Progenitor cell of endocrine pancreas (in vitro differentiated cells): Measurements from ENCODE around the gene HLA-C. TPM values are rescaled to one million over a fixed set of nuclear protein-coding genes. Genes with fewer than 3 reads are reported as not detected.

Source experiments
- DNase-seq: peaks from one replicate; pipeline ENCODE4 v3.0.0; 2021; ENCODE audit warnings: low spot score; ENCODE audit not compliant: unreplicated experiment
- H3K27ac Mint-ChIP-seq: 2 replicates; pipeline ENCODE4 v1.8.0; 2021; ENCODE audit warnings: mild to moderate bottlenecking, moderate library complexity, mixed read lengths
- H3K27me3 Mint-ChIP-seq: 2 replicates; pipeline ENCODE4 v1.8.0; 2021; ENCODE audit warnings: mixed read lengths
- H3K36me3 Mint-ChIP-seq: 2 replicates; pipeline ENCODE4 v1.8.0; 2022; ENCODE audit warnings: mixed read lengths; ENCODE audit not compliant: insufficient read depth
- H3K4me1 Mint-ChIP-seq: 2 replicates; pipeline ENCODE4 v1.8.0; 2021; ENCODE audit warnings: low read depth, mixed read lengths
- H3K4me3 Mint-ChIP-seq: 2 replicates; pipeline ENCODE4 v1.8.0; 2021; ENCODE audit warnings: low read depth, mild to moderate bottlenecking, moderate library complexity, mixed read lengths
- H3K9me3 Mint-ChIP-seq: 2 replicates; pipeline ENCODE4 v1.8.0; 2021; ENCODE audit warnings: low read depth, mixed read lengths
- CTCF ChIP-seq: fragments of 200-600 bp; sonication (generic); IDR thresholded peaks from one replicate; pipeline ENCODE4 v1.5.0; 2021; ENCODE audit warnings: antibody characterized with exemption, mild to moderate bottlenecking; ENCODE audit not compliant: unreplicated experiment
- long read RNA-seq: library from polyadenylated mRNA; unstranded; transcript quantifications from one replicate; pipeline ENCODE4 v2.0.0, GENCODE V29; 2020
- total RNA-seq: library from RNA; stranded (reverse); gene quantifications from 2 replicates; pipeline ENCODE4 v1.2.1, GENCODE V29; 2021

Gene HLA-C
- 137 and 141 TPM in 2 replicates for total RNA-seq
- long read RNA-seq, transcript HLA-C-201 (8 exons, 1,536 nt): major isoform, 51 of 59 reads
- long read RNA-seq, partial matches to known transcripts: 1 of 59 reads
- long read RNA-seq, other reads (novel, unspliced or antisense): 7 of 59 reads

GRCh38 chr6:31271641-31272357 lies at the start of gene HLA-C:
TSS of gene HLA-C (minus strand) at chr6:31272092. CDS start at chr6:31272071, 21 bp downstream.
- H3K27me3 Mint-ChIP-seq: peaks cover 51% of the 10 kb centered on the region

GRCh38 chr6:31321005-31321707 lies 49.3 kb upstream of the HLA-C start:
- Mint-ChIP-seq H3K27me3 (peaks cover 20% of the 10 kb centered on the region), H3K27ac (no peak overlapping the region), H3K9me3 (no peaks in the 10 kb centered on the region), H3K4me1 (no peaks in the 10 kb centered on the region), H3K4me3 (no peak overlapping the region), H3K36me3 (no peaks in the 10 kb centered on the region)
- no peak for TF ChIP-seq CTCF
- no peak for DNase-seq

More at GRCh38 chr6:31271641-31272357, at the start of gene HLA-C:
- no peaks in the 10 kb centered on the region for H3K9me3 Mint-ChIP-seq
- peaks cover 13% of the 10 kb centered on the region for H3K36me3 Mint-ChIP-seq
- H3K27ac Mint-ChIP-seq: peak within 1 kb of the TSS; percentile 84
- TF ChIP-seq CTCF: no peak
- H3K4me1 Mint-ChIP-seq: peaks cover 4% of the 10 kb centered on the region
- H3K4me3 Mint-ChIP-seq: peak within 1 kb of the TSS; percentile 79
- DNase-seq: peak; percentile 69

GRCh38 chr6:31317036-31317435 lies 45.1 kb upstream of the HLA-C start:
- DNase-seq: no peak
- H3K27me3 Mint-ChIP-seq: peaks cover 15% of the 10 kb centered on the region

GRCh38 chr6:31309641-31310040 lies 37.7 kb upstream of the HLA-C start:
- Mint-ChIP-seq H3K4me1 (no peaks in the 10 kb centered on the region), H3K36me3 (no peaks in the 10 kb centered on the region), H3K4me3 (no peak overlapping the region), H3K27me3 (peaks cover 8% of the 10 kb centered on the region), H3K9me3 (no peaks in the 10 kb centered on the region), H3K27ac (no peak overlapping the region)
- DNase-seq: no peak
- TF ChIP-seq CTCF: no peak

More at GRCh38 chr6:31317036-31317435, 45.1 kb upstream of the HLA-C start:
- Mint-ChIP-seq H3K4me1 (no peaks in the 10 kb centered on the region), H3K9me3 (no peaks in the 10 kb centered on the region), H3K27ac (no peak overlapping the region), H3K4me3 (no peak overlapping the region), H3K36me3 (no peaks in the 10 kb centered on the region)
- TF ChIP-seq CTCF: no peak

GRCh38 chr6:31308845-31309175 lies 36.9 kb upstream of the HLA-C start:
- Mint-ChIP-seq H3K27ac (no peak overlapping the region), H3K9me3 (no peaks in the 10 kb centered on the region), H3K4me3 (no peak overlapping the region), H3K36me3 (no peaks in the 10 kb centered on the region), H3K4me1 (no peaks in the 10 kb centered on the region), H3K27me3 (peaks cover 11% of the 10 kb centered on the region)
- no peak for TF ChIP-seq CTCF
- no peak for DNase-seq
